Daoy (cell line): Measurements from ENCODE around the gene ADM5. TPM values are rescaled to one million over a fixed set of nuclear protein-coding genes. Genes with fewer than 3 reads are reported as not detected.

Experiments used
- DNase-seq: peaks from one replicate; pipeline ENCODE4 v3.0.0-alpha.2; 2015; ENCODE audit warnings: low read depth
- total RNA-seq: library from RNA; depleted of rRNA; stranded (reverse); fragments of >200 nt; shearing (Covaris generic); gene quantifications from 2 replicates; pipeline ENCODE4 v1.2.3, GENCODE V29; 2014

ADM5 gene
- total RNA-seq, 1 experiment from 2014 or later, result 0.40 TPM

DNA sequence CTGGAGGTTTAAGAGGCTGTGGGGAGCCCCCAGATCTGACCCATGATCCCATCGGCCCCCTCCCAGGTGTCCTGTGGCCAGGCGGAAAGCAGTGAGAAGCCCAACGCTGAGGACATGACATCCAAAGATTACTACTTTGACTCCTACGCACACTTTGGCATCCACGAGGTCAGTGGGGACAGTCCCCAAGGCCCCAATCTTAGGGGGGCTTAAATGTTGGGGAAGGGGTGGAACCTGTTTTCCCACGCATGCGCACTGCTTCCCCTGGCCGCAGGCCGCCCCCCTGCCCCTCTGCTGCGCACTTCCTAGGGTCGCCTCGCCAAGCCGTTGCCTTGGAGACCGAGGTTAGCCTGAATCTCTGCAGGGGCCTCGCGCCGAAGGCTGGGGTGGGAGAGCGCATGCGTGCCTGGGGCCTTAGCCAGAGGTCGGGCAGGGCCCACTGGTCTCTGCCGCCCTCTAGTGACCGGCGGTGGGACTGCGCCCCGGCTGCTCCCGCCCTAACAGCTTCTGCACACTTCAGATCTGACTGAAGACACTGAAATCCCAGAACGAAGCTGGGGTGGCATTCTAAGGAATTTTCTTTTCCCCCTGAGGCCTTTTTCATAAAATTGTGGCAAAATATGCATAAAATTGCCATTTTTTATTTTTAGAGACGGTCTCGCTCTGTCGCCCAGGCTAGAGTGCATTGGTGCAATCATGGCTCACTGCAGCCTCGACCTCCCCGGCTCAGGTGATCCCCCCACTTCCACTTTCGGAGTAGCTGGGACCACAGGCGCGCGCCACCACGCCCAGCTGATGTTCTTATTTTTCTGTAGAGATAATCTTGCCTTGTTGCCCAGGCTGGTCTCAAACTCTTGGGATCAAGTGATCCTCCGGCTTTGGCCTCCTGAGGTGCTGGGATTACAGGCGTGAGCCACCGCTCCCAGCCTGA is 8.7 kb upstream of the ADM5 start:
- DNase-seq, result peak; percentile 92

DNA sequence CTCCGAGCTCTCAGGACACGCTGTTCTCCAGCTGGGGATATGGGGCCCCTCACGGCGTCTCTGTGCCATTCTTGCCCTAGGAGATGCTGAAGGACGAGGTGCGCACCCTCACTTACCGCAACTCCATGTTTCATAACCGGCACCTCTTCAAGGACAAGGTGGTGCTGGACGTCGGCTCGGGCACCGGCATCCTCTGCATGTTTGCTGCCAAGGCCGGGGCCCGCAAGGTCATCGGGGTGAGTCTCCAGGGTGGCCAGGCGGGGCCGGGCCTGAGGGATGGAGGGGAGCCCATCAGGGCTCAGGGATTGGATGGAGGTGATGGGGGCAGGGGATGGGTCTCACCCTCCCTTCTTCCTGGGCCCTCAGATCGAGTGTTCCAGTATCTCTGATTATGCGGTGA is 7.6 kb upstream of the ADM5 start:
- DNase-seq, result no peak

DNA sequence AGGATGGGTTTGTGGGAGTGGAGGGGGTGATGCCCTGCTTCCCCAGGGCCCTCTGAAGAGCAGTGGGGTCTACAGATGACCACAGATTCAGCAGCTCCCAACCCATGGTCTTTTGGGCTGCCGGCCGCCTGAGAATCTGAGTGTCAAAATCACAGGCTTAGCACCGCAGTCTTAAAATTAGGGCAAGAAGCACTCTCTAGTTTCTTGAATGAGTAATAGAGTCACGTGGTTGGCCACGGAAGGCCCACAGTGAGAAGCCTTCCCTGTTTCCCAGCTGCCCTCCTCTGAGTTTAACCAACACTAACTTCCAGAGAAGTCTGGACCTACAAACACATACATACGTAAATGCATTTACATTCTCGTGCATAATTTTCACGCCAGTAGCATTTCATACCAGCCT is 7.1 kb upstream of the ADM5 start:
- no peak for DNase-seq

DNA sequence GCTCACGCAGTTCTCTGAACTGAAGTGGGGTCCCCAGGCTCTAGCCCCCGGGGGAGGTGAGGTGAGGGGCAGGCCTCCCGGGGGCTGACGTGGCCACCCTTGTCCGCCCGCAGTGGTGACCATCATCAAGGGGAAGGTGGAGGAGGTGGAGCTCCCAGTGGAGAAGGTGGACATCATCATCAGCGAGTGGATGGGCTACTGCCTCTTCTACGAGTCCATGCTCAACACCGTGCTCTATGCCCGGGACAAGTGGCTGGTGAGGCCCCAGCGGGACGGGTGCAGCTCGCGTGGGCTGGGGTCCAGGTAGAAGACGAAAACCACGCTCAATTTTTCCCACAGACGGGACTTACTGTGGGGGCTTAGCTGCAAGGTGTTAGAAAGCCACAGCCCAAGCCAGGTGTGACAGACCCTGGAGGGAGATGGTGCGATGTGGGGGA is 5.6 kb upstream of the ADM5 start:
- DNase-seq, result no peak

DNA sequence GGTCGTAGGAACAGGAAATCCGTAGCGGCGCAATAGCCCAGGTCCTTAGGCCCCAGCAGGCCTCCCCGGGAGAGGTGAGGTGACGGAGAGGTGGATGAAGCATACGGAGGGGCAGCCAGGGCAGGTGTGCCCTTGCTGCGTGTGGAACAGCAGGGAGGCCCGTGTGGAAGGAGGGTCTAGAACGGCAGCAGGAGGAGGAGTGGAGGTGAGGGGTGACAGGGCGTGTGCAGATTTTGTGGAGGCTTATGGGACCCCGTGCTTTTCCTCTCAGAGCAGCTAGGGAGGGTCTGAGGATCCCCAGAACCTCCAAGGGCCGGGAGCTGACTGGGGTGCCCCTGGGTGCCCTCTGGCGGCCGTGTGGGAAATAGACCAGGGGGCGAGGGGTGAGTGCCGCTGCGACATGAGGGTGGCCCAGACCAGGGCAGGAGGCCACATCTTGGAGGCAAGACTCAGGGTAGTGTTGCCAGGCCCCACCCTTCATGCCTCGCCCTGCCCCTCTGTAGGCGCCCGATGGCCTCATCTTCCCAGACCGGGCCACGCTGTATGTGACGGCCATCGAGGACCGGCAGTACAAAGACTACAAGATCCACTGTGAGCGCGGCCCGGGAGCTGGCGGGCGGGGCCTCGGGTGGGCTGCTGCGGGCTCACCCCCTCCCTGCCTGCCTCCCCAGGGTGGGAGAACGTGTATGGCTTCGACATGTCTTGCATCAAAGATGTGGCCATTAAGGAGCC is 5.0 kb upstream of the ADM5 start:
- no peak for DNase-seq

DNA sequence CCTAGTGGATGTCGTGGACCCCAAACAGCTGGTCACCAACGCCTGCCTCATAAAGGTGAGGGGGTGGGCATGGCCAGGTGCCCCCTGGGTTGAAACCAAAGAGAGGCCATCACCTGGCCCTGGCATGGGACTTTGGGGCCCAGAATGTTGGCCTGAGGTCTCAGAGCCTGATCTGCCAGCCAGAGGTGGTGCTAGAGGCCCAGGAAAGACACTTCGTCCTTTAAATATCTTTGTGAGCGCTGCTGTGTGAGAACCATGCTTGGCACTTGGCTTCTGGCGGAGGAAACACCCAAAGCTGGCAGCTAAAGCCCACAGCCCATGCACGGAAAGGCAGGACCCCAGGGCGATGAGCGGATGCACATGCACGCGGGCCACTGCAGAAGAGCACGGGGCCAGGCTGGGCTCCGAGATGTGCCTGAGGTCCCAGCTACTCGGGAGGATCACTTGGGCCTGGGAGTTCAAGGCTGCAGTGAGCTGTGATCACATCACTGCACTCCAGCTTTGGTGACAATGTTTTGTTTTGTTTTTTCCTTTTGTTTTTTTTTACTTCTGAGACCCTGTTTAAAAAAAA is 4.3 kb upstream of the ADM5 start:
- no peak for DNase-seq

DNA sequence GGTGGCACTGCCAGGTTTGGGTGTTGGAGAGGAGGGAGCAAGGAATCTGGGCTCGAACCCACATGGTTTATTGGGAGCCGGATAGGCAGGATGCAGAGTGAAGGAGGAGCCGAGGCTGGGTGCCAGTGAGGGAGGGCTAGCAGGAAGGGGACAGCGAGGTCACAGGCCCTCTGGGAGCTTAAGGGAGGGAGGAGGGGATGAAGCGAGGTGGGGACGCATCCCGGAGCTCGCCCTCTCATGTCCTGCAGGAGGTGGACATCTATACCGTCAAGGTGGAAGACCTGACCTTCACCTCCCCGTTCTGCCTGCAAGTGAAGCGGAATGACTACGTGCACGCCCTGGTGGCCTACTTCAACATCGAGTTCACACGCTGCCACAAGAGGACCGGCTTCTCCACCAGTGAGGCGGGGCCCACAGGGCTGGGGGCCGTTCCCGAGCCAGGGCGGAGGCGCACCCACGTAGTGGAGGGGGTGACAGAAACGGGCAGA is 3.5 kb upstream of the ADM5 start:
- no peak for DNase-seq

DNA sequence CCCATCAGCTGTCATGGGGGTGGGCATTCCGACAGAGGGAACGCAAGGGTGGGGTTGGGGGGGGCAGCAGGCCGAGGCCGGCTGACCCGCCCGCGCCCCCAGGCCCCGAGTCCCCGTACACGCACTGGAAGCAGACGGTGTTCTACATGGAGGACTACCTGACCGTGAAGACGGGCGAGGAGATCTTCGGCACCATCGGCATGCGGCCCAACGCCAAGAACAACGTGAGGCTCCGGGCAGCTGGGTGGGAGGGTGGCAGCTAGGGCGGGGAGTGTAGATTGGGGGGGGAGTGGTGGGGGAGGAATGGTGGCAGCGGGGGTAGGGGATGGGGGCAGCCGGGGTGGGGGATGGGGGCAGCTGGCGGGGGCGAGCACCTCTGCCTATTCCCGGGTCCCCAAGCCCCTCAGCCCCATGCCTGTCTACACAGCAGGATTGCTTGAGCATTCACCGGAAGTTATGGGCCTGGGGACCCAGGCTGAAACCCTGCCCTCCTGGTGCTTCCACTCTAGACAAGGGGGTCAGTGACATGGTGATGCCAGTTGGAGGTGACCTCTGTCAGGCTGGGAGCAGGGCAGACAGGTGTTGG is 2.8 kb upstream of the ADM5 start:
- no peak for DNase-seq

DNA sequence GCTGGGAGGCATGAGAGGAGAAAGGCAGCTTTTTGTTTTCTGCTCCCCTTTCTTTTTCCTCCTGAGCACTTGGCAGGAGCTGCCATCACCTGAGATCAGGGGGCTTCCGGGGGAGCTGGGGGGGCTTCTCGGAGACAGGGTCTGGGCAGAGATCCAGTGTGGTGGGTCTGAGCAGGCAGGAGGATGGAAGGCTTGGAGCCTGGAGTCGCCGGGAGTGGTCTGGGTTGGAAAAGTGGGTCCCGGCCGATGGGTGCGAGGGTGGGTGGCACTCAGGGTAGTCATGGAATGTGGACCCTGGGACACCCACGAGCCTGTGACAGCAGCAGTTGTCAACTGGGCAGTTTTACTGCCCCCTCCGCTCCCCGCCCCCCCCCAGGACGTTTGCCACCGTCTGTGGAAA is 2.2 kb upstream of the ADM5 start:
- no peak for DNase-seq

DNA sequence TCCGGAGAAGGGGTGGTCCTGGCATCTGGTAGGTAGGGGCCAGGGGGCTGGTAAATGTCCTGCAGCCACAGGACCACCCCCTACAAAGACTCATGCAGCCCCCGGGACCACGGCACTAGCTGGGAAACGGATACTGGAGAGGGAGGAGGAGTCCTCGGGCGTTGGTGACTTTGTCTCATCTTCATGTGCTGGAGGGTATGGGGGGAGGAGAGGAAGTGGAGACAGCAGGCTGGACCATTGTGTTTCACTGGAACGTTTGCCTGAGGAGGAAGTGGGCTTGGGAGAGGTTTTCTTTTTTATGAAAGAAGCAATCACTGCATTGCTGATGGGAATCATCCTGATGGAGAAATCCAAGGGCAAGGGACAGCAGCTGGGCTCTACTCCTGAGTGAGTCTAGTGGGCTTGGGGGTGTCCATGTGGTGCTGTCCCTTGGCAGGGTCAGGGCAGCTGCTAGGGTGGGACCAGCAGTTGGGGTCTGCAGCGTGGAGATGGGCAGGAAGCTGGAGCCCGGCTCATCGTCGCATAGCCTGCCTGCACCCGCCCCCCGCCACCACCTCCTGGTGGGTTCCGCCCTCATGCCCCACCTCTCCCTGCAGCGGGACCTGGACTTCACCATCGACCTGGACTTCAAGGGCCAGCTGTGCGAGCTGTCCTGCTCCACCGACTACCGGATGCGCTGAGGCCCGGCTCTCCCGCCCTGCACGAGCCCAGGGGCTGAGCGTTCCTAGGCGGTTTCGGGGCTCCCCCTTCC is 1.7 kb upstream of the ADM5 start:
- no peak for DNase-seq

DNA sequence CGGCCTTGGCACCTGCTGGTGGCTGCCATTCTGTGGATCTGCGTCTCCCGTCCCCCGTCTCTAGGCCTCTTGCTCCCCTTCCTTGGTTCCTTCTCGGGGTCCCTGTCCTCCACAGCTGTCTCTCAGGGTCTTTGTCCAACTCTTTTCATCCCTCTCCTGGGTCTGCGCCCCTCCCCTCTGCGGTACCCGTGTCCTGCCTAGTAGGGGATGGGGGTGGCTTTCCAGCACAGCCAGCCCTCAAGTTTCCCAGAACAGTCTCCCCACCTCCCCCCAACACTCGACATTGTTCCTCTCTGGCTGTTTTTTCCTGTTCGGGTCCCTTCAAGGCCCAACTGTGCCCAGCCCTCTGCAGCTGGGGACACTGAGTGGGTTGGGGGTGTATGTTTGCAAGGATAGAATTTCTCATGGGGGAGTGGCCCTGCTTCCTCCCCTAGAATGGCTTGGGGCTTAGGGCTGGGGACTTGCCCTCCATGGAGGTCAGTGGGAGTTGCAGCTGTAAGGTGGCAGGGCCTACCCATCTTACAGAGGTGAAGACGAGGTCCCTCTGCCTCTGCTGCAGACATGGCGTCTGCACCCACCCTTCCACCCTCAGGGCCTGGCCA is 762 bp upstream of the ADM5 start:
- DNase-seq, result no peak

DNA sequence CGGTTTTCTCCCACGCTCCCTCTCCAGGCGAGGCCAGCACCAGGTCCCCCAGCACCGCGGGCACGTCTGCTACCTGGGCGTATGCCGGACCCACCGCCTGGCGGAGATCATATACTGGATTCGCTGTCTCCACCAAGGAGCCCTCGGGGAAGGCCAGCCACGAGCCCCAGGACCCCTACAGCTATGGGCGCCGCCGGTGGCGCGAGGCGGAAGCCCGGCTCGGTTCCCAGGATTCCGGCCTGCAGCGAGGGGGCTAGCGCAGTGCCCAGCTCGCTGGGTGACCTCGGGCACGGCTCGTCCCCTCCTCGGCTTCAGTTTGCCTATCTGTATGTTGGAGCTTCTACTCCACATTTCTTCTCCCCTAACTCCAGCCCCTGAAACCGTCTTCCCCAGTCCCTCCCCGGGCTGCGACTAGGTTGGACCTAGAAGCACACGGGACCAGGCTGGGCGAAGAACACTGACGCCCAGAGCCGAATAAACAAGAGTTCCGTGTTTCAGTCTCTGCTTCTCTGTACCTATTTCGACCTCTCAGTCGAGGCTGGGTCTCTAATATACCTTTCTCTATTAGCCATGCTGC is 773 bp downstream of the ADM5 start:
- no peak for DNase-seq

DNA sequence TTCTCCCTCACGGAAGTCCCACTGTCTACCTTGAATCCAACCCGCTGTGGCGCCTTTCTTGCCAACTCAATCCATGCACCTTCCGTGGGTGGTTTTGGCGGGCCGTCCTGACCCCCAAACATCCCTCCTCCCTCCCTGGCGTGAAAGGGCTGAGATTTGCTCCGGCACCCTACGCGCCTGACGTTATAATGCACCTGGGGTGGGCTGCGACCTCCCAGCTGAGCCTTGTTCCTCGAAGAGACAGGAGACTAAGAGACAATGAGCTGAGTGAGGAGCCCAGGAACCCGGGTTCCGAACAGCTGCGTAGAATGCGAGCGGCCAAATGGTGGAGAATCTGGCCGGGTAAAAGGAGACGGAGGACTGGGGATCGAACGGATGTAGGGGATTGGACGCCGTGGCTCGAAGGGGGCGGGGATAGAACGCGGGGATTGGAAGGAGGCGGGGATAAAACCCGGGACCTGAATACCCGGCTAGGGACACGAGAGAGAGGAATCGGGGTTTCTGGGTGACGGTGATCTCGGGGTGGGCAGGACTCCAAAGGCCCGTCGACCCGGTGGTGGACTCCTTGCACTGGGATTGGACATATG is 1.4 kb downstream of the ADM5 start, which contains the start of gene CPT1C:
Gene CPT1C (plus strand): TSS at position 461 of the 587 bp plus-strand sequence. CDS start 1,137 bp downstream, outside the sequence.
- peak; percentile 90 for DNase-seq

DNA sequence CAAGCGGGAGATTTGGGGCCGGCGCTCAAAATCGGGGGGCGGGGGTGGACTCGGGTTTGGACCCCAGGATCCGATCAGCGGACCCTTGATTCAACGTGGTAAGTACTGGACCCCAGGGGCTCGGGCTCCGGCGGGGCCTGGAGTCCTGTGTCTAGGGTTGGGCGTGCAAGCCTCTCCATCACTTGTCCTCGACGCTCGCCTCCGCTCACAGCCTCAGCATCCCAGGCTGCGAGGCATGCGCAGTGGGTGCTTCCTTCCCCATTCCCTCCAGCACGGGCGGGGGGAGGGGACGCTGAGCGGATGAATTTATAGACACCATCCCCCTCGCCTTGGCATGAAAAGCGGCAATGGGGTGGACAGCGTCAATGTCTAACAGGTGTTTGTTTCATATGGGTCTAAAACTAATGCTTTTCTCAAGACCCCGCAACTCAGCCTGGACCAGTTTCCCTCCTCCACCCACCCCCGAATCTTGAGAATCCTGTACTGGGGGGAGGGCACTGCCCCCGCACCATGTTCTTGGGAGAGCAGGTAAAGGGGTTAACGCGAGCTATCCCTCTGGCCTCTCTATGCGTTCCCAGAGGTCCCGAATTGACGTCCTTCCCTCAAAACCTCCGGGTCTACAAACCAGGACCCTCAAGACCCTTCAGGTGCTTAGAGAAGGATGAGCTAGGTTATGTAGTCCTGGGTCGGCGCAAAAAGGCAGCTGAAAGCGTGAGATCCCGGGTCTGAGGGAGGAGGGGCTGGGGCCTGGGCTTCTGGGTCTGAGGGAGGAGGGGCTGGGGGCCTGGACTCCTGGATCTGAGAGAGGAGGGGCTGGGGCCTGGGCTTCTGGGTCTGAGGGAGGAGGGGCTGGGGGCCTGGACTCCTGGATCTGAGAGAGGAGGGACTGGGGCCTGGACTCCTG is 2.1 kb downstream of the ADM5 start:
- DNase-seq, result peak; percentile 76

DNA sequence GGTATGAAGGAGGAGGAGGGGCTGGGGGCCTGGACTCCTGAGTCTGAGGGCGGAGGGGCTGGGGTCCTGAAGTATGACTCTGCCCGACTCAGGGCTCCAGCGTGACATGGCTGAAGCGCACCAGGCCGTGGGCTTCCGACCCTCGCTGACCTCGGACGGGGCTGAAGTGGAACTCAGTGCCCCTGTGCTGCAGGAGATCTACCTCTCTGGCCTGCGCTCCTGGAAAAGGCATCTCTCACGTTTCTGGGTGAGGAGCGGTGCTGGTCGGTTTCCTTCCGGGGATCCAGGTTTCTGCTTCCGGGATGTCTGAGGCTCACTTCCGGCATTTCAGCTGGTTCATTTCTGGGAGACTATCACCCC is 2.7 kb downstream of the ADM5 start:
- DNase-seq, result no peak

DNA sequence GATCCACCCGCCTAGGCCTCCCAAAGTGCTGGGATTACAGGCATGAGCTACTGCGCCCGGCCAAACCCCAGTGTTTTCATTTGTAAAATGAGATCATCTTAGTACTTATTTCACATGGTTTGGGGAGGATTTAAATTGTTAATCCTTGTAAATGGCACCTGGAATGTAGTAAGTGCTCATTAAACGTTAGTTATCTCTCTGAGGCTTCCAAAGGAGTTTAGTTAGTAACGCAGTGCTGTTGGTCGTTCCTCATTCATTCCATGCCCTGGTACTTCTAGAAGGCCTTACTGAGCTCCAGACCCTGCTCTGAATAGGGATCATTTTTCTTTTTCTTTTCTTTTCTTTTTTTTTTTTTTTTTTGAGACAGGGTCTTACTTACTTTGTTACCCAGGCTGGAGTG is 6.7 kb downstream of the ADM5 start:
- no peak for DNase-seq

DNA sequence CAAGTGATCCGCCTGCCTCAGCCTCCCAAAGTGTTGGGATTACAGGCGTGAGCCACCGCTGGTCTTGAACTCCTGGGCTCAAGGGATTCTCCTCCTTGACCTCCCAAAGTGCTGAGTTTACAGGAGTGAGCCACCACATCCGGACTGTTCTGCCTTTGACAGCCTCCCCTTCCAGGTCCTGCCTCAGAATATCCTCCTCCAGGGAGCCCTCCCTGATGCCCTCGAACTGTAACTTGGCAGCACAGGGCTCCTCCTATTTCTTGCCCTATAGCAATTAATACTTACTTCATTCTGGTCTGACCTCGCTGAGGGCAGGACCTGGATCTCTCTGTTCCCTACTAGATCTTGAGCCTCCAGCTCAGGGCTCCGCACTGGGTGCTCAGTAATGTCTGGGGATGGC is 7.5 kb downstream of the ADM5 start:
- DNase-seq, result no peak

DNA sequence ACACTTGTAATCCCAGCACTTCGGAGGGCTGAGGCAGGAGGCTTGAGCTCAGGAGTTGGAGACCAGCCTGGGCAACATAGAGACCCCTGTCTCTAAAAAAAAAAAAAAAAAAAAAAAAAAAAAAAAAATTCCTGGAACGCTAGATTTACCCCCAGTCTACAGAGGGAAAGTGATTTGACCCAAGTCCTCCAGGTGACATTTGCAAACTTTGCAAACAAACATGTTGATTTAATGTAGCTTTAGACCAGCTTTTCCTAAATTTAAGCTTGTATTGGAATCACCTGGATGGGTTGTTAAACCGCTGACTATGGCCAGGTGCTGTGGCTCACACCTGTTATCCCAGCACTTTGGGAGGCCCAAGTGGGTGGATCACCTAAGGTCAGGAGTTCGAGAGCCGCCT is 10.0 kb downstream of the ADM5 start:
- no peak for DNase-seq

DNA sequence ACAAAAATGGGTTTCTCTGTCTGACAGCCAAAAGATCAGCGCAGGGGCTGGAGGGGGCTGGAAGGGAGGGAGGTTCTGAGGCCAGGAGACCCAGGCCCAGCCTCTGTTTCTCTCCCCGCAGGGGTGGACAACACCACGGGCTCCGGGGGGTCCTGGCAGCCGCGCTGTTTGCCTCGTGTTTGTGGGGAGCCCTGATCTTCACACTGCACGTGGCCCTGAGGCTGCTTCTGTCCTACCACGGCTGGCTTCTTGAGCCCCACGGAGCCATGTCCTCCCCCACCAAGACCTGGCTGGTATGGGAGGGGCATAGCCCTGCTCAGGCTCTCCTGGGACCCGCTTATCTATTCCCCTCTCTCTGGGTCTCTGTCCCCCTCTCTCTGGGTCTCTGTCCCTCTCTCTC is 11.2 kb downstream of the ADM5 start:
- DNase-seq, result no peak
